HL-60 (cell line): Measurements from ENCODE around the gene USP47.

Experiments
- DNase-seq, 2 experiments: peaks; one replicate each; pipeline ENCODE4 v3.0.0-alpha.2; 2010 to 2020; ENCODE audit warnings: low read depth in 1 of 2, low spot score in 1 of 2
- H3K27ac ChIP-seq: fragments of 250-450 bp; sonication (Bioruptor Pico); replicated peaks from 2 replicates; pipeline ENCODE4 v1.5.1; 2020; ENCODE audit warnings: mild to moderate bottlenecking, moderate library complexity
- H3K27me3 ChIP-seq: fragments of 250-450 bp; sonication (Bioruptor Pico); 2 replicates; pipeline ENCODE4 v1.5.1; 2021; ENCODE audit warnings: mild to moderate bottlenecking, moderate library complexity; ENCODE audit not compliant: insufficient read depth, poor library complexity, severe bottlenecking
- H3K4me3 ChIP-seq: replicated peaks from 2 replicates; pipeline ENCODE4 v1.5.1; 2011; ENCODE audit warnings: mild to moderate bottlenecking, control low read depth, low read length; ENCODE audit not compliant: insufficient read depth
- GABPA ChIP-seq: IDR thresholded peaks from 2 replicates; pipeline ENCODE4 v1.6.1; 2012; ENCODE audit warnings: low read depth
- POLR2AphosphoS5 ChIP-seq: IDR thresholded peaks from 2 replicates; pipeline ENCODE4 v1.6.1; 2012; ENCODE audit warnings: low read depth
- SPI1 ChIP-seq: IDR thresholded peaks from 2 replicates; pipeline ENCODE4 v1.6.1; 2012; ENCODE audit warnings: low read depth, mild to moderate bottlenecking, borderline replicate concordance
- TF ChIP-seq, protein P1 (sequence below): IDR thresholded peaks from one replicate; pipeline ENCODE4 v1.5.1; 2011; ENCODE audit warnings: low read length, control low read depth, inconsistent platforms; ENCODE audit not compliant: insufficient read depth
- TF ChIP-seq, protein P2 (sequence below): IDR thresholded peaks from 2 replicates; pipeline ENCODE4 v1.6.1; 2012; ENCODE audit warnings: low read depth; ENCODE audit not compliant: insufficient replicate concordance

USP47 gene

DNA sequence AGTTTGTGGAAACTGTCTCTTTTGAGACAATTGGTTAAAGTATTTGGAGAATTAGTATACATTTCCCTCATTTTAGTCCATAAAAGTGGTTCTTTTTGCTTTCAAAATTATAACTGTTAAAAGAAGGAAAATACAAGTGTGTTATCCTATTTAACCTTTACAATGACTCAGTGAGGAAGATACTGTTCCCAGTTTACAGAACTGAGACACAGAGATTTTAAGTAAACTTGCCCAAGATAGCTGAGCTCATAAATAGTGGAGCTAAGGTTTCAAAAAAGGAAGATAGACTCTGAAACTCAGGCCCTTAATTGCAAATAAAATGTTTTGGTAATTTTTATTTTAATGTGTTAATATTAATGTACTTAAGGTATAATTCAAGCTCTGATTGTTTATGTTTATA is 107.7 kb downstream of the USP47 start:
- TF ChIP-seq SPI1 (no peak), GABPA (no peak), POLR2AphosphoS5 (no peak)
- TF ChIP-seq, protein P1, sequence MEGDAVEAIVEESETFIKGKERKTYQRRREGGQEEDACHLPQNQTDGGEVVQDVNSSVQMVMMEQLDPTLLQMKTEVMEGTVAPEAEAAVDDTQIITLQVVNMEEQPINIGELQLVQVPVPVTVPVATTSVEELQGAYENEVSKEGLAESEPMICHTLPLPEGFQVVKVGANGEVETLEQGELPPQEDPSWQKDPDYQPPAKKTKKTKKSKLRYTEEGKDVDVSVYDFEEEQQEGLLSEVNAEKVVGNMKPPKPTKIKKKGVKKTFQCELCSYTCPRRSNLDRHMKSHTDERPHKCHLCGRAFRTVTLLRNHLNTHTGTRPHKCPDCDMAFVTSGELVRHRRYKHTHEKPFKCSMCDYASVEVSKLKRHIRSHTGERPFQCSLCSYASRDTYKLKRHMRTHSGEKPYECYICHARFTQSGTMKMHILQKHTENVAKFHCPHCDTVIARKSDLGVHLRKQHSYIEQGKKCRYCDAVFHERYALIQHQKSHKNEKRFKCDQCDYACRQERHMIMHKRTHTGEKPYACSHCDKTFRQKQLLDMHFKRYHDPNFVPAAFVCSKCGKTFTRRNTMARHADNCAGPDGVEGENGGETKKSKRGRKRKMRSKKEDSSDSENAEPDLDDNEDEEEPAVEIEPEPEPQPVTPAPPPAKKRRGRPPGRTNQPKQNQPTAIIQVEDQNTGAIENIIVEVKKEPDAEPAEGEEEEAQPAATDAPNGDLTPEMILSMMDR, result no peak
- TF ChIP-seq, protein P2, sequence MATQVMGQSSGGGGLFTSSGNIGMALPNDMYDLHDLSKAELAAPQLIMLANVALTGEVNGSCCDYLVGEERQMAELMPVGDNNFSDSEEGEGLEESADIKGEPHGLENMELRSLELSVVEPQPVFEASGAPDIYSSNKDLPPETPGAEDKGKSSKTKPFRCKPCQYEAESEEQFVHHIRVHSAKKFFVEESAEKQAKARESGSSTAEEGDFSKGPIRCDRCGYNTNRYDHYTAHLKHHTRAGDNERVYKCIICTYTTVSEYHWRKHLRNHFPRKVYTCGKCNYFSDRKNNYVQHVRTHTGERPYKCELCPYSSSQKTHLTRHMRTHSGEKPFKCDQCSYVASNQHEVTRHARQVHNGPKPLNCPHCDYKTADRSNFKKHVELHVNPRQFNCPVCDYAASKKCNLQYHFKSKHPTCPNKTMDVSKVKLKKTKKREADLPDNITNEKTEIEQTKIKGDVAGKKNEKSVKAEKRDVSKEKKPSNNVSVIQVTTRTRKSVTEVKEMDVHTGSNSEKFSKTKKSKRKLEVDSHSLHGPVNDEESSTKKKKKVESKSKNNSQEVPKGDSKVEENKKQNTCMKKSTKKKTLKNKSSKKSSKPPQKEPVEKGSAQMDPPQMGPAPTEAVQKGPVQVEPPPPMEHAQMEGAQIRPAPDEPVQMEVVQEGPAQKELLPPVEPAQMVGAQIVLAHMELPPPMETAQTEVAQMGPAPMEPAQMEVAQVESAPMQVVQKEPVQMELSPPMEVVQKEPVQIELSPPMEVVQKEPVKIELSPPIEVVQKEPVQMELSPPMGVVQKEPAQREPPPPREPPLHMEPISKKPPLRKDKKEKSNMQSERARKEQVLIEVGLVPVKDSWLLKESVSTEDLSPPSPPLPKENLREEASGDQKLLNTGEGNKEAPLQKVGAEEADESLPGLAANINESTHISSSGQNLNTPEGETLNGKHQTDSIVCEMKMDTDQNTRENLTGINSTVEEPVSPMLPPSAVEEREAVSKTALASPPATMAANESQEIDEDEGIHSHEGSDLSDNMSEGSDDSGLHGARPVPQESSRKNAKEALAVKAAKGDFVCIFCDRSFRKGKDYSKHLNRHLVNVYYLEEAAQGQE, result no peak
- no peaks in the 10 kb centered on the region for H3K27me3 ChIP-seq
- H3K27ac ChIP-seq, result no peak overlapping the region

DNA sequence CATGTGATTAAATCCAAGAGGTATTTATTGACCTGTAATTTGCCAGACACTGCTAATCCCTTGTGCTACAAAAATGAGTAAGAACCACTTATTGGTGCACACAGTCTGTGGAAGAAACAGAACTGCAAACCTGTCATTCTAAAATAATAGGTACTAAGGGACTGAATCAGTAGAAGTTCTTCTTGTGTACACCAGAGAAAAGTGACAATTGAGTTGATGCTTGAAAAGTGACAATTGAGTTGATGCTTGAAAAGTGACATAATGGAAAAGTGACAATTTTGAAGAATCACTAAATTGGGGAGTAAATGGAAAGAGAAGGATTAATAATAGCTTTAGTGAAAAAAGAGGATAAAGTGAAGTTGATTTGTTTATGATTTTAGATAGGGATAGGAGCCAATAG is 110.3 kb downstream of the USP47 start:
- Histone ChIP-seq H3K4me3 (no peak overlapping the region), H3K27ac (no peak overlapping the region), H3K27me3 (no peaks in the 10 kb centered on the region)
- TF ChIP-seq, protein P1, result no peak
- TF ChIP-seq, protein P2, result no peak
- TF ChIP-seq POLR2AphosphoS5 (no peak), SPI1 (no peak), GABPA (no peak)
- no peak for DNase-seq

More for the DNA sequence above, 107.7 kb downstream of the USP47 start:
- DNase-seq, result no peak
- no peak overlapping the region for H3K4me3 ChIP-seq

DNA sequence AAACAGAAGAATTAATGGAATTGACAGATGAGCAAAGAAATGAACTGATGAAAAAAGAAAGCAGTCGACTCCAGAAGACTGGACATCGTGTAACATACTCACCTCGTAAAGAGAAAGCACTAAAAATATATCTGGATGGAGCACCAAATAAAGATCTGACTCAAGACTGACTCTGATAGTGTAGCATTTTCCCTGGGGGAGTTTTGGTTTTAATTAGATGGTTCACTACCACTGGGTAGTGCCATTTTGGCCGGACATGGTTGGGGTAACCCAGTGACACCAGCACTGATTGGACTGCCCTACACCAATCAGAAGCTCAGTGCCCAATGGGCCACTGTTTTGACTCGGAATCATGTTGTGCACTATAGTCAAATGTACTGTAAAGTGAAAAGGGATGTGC is 114.2 kb downstream of the USP47 start:
- Histone ChIP-seq H3K27me3 (no peaks in the 10 kb centered on the region), H3K27ac (no peak overlapping the region), H3K4me3 (no peak overlapping the region)
- no peak for DNase-seq
- TF ChIP-seq, protein P1, result no peak
- TF ChIP-seq POLR2AphosphoS5 (no peak), GABPA (no peak), SPI1 (no peak)
- TF ChIP-seq, protein P2, result no peak
